Measurements from ENCODE around the gene OR4K15. TPM values are rescaled to one million over a fixed set of nuclear protein-coding genes. Genes with fewer than 3 reads are reported as not detected.

The OR4K15 gene
- total RNA-seq, 1 donor from 2014 or later = not detected

Other genes starting within 250 kb of the OR4K15 start
- not detected in 2 replicates for gene OR4Q3, start 232.0 kb upstream of the OR4K15 start, total RNA-seq
- gene OR4M1, start 202.1 kb upstream of the OR4K15 start, total RNA-seq = not detected in 2 replicates
- not detected in 2 replicates for gene OR4N2, start 171.8 kb upstream of the OR4K15 start, total RNA-seq
- not detected in 2 replicates for gene OR4K2, start 100.4 kb upstream of the OR4K15 start, total RNA-seq
- not detected in 2 replicates for gene OR4K5, start 55.0 kb upstream of the OR4K15 start, total RNA-seq
- not detected in 2 replicates for gene OR4K1, start 44.7 kb upstream of the OR4K15 start, total RNA-seq
- gene OR4Q2, start 26.6 kb downstream of the OR4K15 start, total RNA-seq = not detected in 2 replicates
- gene OR4K14, start 43.7 kb downstream of the OR4K15 start, total RNA-seq = not detected in 2 replicates
- not detected in 2 replicates for gene OR4K13, start 60.4 kb downstream of the OR4K15 start, total RNA-seq
- not detected in 2 replicates for gene OR4L1, start 84.5 kb downstream of the OR4K15 start, total RNA-seq
- not detected in 2 replicates for gene OR4K17, start 135.1 kb downstream of the OR4K15 start, total RNA-seq
- not detected in 2 replicates for gene OR4N5, start 163.2 kb downstream of the OR4K15 start, total RNA-seq
- gene OR11G2, start 215.3 kb downstream of the OR4K15 start, total RNA-seq = not detected in 2 replicates
- not detected in 2 replicates for gene OR11H6, start 248.1 kb downstream of the OR4K15 start, total RNA-seq